ENCODE data around the gene INS.

GRCh38 chr11:2169005-2169378 is 8.0 kb upstream of the INS start:
- no peak for TF ChIP-seq EZH2 (IDR thresholded peaks at IDR 0.05; ENCODE audit: borderline replicate concordance, low read depth, low read length, poor library complexity, severe bottlenecking)
- TF ChIP-seq, protein P1, sequence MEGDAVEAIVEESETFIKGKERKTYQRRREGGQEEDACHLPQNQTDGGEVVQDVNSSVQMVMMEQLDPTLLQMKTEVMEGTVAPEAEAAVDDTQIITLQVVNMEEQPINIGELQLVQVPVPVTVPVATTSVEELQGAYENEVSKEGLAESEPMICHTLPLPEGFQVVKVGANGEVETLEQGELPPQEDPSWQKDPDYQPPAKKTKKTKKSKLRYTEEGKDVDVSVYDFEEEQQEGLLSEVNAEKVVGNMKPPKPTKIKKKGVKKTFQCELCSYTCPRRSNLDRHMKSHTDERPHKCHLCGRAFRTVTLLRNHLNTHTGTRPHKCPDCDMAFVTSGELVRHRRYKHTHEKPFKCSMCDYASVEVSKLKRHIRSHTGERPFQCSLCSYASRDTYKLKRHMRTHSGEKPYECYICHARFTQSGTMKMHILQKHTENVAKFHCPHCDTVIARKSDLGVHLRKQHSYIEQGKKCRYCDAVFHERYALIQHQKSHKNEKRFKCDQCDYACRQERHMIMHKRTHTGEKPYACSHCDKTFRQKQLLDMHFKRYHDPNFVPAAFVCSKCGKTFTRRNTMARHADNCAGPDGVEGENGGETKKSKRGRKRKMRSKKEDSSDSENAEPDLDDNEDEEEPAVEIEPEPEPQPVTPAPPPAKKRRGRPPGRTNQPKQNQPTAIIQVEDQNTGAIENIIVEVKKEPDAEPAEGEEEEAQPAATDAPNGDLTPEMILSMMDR (conservative IDR thresholded peaks at IDR 0.05; ENCODE audit: low read depth, low read length) = no peak
